HG02678 (cell line): Measurements from ENCODE around the gene XXYLT1.

Experiments used
- ATAC-seq: cut with Tn5 transposase; IDR thresholded peaks from one replicate; pipeline ENCODE4 v1.9.1; 2021; ENCODE audit warnings: mild to moderate bottlenecking, moderate library complexity; ENCODE audit not compliant: unreplicated experiment

Gene XXYLT1

DNA sequence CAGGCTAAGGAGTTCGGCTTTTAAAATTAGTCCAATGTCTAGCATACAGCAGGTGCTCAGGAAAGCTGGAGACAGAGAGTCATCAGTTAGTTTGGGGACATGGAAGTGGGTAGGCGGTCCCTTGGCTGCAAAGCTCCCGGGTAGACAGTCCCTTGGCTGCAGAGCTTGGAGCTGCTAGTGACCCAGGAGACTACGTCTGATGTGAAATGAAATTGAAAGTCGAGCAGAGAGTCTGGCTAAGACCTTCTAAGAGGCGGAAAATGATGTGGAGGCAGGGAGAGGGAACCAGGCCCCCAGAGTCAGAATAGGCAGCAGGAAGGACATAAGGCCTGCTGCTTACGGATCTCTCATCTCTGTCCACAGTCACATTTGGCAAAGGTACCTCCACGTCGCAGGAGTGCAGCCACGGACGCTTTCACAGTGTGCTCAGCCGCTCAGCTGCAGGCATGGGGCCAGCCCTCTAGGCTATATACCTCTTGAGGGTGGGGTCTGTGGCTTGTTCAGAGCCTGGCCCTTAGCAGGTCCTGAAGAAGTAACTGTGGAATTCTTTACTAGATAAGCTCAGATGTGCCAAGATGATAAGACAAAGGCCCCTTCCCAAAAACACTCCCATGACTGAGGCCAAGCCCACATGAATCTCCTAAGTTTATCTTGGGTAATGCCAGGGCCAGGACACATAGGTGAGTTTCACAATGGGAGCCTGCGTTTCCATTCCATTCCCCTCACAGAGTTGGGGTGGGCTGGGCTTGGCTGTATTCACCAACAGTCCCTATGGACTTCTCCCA is 131.7 kb downstream of the XXYLT1 start:
- no peak for ATAC-seq

DNA sequence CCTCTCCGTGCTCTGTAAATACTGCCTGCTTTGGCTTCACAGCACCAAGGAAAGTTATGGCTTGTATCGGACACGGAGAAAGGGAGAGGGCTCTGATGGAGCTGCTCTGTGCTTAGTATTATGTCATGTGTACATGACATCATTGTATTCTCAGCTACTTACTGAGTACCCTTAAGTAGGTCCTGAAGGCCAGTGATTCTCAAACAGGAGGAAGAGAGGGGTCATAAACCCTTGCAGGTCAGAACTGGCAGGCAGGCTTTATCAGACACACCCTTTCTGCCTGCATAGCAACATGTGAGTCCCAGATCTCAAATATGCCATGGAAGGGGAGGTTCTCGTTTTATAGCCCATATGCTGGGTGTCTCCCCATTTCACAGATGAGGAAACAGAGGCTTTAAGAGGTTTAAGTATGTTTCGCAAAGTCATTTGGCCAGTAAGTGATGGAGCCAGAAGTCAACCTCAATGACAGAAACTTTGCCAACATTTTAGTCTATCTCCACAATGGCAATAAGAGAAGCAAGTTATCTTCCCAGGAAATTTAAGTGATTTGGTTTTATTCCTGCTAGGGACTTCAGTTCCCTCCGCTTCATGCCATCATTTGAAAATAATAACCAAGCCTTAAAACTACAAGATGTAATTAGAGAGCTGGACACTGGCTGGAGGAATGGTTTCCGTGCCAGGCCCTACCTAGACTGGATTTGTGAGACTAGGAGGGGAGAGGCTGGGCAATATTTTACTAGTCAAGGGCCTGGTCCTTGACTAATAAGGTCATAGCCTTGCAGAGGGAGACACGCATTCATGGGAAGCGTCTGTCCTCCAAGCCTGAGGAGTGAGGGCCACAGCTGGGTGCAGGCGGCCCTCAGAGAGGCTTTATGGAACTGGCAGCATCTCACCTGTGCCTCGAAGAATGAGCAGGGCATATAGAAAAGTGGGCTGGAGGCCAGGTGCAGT is 133.0 kb downstream of the XXYLT1 start:
- ATAC-seq = no peak

DNA sequence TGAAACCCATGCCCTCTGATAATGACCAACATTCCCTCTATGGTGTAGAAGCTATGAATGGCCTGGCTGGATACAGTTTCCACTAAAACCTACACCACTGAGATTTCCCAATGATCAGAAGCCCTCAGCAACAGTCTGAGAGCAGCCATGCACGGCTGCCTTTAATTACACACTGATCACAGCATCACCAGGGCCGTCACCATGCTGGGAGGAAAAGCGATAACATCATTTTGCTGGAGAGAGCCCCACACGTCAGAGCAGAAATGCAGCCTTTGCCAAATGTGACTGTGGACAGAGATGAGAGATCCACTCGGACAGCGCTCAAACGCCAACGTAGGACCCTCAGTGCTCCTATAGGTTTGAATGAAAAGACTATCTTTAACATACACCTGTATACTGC is 135.0 kb downstream of the XXYLT1 start:
- ATAC-seq = no peak

DNA sequence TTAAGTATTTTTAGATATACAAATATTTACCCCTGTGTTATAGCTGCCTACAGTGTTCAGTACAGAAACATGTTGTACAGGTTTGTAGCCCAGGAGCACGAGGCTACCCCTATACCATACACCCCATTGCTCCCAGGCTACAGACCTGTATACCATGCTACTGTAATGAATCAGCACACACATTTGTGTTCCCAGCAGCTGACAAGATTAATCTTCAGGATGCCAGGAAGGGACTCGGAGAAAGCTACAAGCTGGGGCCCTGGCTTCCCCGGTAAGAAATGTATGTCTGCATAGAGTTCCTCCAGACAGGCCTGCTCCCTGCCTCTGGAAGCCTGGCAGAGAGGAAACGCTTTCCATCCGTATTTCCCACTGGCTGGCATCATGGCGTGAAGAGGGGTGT is 136.5 kb downstream of the XXYLT1 start:
- no peak for ATAC-seq

DNA sequence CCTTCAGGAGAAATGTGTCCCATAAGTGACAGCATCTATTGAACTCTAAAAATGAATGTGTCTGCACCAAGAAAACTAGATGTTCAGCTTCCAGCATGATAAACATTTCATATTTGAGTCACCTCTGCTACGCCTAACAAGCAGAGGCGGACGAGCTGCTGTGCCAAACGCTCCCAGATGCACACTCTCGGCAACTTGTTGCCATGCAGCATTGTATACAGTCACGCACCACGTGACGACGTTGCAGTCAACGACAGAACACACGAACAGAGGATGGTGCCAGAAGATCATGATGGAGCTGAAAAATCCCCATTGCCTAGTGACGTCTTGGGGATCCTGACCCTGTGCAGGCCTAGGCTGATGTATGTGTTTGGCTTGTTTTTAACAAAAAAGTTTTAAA is 137.5 kb downstream of the XXYLT1 start:
- no peak for ATAC-seq

DNA sequence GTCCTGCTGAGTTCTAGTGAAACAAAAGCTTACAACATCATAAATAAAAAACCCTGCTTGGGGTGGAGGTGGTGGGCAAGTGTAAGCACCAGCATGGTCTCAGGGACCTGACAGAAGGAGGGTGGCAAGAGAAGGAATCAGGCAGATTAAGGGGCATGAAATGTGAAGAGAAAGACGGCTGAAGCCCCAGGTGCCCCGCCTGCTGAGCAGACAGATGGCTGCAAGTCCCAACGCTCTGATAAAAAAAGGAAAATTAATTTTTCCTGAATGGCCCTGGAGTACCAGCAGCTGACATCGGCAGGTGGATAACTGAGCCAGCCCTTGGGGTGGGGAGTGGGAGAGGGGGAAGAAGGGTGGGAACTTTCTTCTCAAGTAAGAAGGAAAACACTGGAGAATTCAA is 137.9 kb downstream of the XXYLT1 start:
- ATAC-seq = no peak

DNA sequence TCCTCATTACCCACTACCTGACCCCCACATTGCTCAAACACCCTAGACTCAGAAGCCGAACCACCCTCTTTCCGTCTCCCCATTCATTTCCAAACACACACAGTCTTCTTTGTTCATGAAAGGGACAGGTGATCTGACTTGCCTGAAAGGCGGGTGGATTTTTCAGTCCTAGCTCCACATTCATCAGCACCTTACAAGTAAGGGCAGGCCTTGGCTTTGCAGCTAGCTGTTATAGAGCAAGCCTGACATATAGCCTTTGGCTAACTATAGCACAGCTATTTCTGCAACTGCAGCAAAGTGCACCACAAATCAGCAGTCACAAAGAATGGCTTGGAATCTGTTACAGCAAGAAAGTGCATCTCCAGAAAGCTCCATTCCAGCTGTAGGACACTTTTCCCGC is 139.8 kb downstream of the XXYLT1 start:
- no peak for ATAC-seq

DNA sequence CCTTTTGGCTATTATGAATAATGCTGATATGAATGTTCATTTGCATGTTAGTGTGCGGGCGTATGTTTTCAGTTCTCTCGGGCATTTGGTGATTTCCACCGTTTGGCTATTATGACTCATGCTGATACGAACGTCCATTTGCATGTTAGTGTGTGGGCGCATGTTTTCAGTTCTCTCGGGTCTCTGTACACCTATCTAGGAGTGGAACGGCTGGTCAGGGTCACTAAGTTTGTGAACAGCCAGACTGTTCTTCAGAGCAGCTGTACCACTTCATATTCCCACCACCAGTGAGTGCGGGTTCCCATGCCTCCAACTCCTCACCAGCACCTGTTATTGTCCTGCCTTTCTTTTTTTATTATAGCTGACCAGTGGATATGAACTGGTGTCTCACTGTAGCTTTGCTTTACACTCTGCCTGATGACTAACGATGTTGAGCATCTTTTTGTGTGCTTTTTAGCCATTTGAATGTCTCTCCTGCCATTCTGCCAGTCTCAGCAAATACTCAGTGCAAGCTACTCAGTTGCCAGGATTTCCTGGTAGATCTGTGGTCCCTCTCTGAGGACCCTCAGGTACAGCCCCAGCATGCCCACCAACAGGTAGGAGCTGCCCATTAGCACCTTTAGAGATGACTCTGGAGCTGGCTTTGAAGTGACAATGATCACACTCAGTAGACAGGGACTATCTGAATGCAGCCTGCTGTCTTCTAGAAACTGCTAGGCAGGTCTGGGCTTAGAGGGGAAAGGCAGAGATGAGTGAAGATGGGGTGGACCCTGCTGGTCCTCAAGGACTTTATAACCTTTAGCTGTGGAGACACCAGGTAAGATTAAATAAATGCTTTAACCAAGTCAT is 141.1 kb downstream of the XXYLT1 start:
- ATAC-seq = peak; percentile 92

DNA sequence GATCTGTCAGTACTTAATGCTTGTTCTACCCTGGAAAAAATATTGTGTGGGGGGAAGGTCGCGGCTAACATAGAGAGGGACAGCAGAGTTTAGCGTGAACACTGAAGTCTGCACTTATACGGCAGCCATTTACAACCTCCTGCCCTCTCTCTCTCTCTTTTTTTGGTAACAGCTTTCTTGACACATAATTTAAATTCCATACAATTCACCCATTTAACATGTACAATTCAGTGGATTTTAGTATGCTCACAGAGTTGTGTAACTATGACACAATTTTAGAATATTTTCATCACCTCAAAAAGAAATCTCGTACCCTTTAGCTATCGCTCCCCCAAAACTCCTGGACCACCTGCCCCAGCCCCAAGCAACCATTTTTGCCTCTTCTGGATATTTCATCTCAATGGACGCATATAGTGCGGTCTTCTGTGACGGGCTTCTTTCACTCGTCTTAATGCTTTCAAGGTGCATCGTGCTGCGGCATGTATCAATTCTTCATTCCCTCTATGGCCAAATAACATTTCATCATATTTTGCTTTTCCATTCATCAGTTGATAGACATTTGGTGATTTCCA is 141.8 kb downstream of the XXYLT1 start:
- no peak for ATAC-seq

DNA sequence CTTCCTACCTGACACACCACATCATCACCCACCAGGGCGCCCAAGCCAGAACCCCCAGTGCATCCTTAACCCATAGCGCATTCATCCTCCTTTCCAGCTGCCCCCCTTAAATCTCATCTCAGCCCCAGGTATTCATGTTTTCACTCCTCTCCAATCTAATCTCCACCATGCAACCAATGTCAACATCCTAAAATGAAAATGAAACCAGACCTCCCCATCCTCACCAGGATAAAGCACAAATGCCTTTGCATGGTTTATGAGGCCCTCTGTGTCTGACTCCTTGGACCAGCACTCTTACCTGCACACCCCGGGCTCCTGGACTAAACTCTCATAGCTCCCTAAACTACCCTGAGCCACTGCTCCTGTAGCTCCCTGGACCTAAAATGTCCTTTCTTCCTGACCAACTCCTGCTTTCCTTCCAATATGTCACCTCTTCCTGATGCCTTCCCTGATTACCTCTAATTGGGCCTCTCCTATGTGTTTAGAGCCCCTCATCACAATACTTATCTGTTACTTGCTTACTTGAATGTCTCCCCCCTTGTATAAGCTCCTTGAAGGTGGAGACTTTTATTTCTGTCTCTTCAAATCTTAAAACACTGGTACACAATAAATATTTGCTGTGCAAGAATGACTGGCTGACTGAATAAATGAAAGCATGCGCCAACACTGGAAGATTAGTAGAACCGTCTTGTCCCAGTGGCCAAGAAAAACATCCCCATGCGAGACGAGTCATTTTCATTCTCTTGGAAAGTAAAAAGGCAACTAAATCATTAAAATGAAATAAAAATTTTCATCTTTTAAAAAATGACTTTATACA is 142.5 kb downstream of the XXYLT1 start:
- no peak for ATAC-seq

DNA sequence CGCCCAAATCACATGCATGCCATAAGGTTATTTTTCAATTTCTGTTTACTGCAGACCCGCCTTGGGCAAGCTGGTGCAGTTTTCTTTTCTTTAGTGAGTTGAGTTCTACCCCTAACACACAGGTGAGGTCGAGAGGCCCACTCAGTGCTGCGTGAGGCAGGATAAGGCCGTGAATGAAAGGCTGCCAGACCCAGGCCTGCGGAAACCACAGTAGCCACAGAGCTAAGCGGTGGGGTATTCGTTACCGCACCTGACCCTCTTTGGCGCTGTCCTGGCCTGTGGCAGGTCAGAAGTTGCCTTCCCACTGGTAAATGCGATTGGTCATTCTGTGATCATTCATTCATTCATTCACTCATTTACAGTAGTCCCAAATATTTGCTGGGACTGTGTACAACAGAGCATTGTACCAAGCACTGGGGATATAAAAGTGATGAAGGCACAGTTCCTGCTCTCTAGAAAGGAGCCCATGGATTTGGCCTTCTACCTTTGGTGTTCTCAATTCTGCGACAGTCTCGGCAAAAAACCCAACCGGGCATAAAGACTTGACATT is 144.8 kb downstream of the XXYLT1 start:
- no peak for ATAC-seq

DNA sequence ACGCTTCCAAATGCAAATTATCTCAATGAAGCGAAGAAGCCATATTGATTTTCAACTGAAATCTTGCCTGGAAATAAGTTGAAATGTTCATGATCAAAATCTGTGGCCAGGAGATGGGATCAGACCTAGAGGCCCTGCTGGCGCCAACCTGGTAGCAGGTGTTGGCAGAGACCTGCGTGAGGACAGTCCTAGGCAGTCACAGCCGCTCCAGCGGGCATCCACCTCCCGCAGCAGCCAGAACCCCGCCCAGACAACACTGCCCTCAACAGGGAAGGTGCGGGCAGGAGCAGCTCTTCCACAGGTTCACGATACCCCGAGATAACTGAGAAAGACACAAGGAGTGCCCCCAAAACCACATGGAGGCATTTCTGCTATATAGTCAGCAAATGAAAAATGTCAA is 145.3 kb downstream of the XXYLT1 start:
- ATAC-seq = no peak

DNA sequence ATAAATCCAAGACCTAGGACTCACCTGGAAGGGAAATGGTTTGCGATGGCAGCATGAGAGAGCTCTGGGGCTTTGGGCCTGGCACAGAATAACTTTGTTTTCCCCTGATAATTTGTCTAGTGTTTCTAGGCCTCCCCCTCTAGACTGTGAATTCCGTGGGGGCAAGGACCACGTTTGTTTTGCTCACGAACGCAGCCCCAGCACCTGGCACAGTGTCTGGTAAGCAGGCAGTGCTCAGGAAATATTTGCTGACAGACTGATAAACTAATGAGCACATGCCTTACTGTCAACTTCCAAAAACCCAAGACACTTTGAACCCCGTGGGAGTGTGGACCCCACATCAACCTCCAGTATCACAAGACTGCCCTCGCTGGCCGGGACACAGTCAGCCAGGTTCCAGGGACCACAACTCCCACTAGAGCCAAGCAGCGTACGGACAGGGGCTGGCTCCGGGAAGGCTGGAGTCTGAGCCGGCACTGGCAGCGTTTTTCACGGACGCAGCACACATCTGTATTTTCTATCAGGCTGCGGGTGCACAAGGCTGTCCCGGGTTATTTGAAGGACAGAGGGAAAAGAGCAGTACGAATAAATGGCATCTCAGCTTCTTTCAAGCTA is 146.5 kb downstream of the XXYLT1 start:
- ATAC-seq = no peak

DNA sequence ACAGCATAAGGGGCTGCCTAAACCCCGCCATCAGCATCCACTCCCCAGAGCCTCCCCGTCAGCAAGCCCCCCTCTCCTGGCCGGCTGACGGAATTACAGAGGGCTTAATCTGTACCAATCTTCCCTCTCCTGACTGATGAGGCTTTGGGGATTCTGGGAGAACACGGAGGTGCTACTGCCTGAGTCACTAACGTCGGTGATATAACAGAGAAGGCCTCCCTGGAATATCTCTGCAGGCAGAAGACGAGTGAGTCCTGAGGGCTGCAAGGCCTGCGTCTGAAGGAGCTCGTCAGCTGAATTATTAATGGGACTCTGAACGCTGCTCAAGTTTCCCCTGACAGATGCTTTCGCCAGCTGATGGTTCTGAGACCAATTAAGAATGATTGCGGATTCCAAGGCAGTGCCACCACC is 147.7 kb downstream of the XXYLT1 start:
- no peak for ATAC-seq

DNA sequence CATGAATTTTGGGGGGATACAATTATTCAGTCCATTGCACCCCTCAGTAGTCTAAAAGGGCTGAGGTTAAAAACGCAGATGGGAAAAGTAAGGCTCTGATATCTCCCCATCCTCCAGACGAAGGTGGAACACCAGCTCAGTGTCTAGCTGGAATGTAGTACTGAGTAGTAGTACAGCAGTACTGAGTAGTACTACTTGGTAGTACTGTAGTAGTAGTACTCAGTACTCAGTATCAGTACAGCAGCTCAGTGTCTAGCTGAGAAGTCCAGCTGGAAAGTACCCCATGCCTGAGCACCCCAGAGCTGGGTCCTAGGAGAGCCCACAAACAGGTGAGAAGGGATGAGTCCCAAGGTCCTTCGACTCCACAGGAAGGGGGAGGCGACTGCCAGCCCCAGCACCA is 148.7 kb downstream of the XXYLT1 start:
- ATAC-seq = no peak

DNA sequence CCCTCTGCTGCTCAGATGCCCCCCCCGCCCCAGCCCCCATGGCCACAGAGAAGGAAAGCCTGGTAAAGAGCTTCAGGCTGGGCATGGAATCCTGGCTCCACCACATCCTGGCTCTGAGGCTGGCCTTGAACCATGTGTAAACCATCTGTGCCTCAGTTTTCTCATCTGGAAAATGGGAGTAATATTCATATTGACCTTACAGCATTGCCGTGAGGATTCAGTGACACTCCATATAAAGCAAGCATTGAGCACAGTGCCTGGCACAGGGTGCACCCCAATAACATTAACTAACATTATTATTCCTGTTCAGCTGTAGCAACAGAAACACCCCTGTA is 150.7 kb downstream of the XXYLT1 start:
- ATAC-seq = no peak

DNA sequence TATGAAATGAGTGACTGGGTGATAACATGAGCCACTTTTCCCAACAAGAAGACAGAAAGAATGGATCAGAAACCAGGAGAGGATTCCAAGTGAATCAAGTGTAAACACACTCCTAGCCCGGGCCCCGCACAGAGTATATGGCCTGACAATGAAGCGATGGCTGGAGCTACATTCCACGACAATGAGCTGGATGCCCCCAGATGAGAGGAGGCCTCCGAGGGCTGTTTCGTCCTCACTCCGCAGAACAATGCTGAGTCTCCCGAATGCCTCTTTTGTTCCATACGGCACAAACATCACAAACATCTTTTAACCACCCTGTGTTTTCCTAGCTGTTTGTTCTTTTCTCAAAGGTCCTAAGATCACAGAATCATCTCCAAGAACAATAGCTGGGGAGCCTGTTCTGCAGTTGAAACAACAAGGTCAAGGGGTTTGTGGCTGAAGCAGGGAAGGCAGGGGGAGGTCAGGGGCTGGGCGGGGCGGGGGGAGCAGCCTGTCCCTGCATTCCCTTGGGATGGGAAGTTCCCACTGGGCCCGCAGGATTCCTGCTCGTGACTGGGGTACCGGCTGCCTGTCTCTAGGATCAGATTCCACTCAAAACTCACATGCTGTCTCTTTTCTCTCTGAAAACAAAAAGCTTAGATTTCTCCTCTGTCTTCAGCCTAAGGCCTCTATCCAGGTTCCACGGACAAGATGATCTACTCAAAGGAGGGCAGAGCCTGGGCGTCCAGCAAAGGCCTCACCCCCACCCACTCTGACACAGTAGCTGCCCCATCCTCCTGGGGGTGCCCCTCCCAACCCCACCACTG is 151.3 kb downstream of the XXYLT1 start:
- ATAC-seq = no peak

DNA sequence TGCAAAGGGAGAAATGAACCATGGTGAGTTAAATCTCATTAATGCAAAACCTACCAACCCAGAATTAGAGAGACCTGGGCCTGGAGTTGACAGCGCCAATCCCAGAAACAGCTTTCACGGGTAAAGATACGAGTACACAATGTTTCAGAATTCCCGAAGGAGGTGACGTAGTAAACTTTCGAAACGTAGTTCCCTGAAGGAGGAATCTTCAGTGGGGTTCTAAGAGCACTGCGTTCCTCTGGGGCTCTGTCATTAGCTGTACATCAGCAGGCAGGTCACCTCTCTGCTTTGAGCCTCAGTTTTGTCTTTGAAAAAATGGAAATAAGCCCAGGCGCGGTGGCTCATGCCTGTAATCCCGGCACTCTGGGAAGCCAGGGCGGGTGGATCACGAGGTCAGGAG is 152.3 kb downstream of the XXYLT1 start:
- no peak for ATAC-seq
